Suppressor macrophage treated with lipopolysaccharide for 1 hour (primary cell): ENCODE measurements around the gene POLH.
"Not testable (repeated sequence)": the region's sequence is repeated elsewhere in the genome, so short reads cannot be mapped to it uniquely, and the experiment has no call there.

Experiments used
- DNase-seq, 3 donors: peaks; one replicate each; pipeline ENCODE4 v3.0.0-alpha.2; 2020 to 2022

Gene POLH

DNA sequence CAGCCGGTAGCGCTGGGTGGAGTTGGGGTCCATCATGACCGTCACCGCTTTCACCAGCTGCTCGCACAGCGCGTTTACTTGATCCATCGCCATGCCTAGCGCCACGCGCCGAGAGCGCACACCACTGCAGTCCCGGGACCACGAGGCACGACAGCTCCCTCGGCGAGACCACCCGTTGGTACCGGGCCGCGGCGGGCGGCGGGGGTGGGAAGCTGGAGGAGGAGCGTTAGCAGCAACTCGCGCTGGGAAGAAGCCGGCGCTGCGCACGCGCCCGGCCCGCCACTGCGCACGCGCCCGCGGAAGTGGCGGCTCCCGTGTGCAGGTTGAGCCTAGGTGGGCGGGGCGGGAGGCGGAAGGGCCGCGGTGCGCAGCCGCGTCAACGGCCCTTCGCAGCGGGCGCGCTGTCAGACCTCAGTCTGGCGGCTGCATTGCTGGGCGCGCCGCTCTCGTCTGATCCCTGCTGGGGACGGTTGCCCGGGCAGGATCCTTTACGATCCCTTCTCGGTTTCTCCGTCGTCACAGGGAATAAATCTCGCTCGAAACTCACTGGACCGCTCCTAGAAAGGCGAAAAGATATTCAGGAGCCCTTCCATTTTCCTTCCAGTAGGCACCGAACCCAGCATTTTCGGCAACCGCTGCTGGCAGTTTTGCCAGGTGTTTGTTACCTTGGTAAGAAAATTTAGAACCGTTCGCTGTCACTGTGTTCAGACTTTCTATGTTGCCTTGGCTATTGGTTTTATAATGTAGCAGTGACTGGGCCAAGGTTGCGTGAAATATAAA is at the start of gene POLH, which contains the start of gene XPO5:
POLH (plus strand) TSS at position 414 of the 780 bp plus-strand sequence. CDS start 6,135 bp downstream, outside the sequence.
XPO5 (minus strand) TSS at position 267 of the 780 bp plus-strand sequence; CDS start at position 93, 174 bp downstream.
- peak; percentile 96 to 99 (median 98) for DNase-seq

DNA sequence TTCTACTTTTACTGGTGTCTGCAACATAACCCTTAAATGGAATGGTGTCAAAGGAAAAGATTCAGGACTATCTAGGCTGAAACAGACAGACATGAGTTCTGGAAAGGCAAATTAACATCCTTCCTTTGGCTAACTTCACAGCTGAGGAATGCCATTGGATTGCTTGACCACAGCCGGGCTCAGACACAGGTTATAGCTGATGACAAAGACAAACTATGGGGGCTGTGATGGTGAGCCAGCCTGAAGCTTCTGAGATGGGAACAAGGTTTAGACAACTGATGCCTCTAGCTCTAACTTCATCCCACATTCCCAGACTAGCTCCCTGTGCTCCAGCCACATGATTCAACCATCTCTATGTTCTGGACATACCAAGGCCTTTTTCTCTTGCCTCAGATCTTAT is 43.8 kb upstream of the POLH start:
- no peak for DNase-seq

DNA sequence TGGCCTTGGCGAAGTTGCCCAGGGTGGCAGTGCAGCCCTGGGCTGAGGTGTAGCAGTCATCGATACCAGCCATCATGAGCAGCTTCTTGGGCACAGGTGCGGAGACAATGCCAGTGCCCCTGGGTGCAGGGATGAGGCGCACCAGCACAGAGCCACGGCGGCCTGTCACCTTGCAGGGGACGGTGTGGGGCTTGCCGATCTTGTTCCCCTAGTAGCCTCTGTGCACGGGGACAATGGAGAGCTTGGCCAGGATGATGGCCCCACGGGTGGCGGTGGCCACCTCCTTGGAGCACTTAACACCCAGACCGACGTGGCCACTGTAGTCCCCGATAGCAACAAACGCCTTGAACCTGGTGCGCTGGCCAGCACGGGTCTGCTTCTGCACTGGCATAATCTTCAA is 37.0 kb upstream of the POLH start:
- not testable (repeated sequence) for DNase-seq

DNA sequence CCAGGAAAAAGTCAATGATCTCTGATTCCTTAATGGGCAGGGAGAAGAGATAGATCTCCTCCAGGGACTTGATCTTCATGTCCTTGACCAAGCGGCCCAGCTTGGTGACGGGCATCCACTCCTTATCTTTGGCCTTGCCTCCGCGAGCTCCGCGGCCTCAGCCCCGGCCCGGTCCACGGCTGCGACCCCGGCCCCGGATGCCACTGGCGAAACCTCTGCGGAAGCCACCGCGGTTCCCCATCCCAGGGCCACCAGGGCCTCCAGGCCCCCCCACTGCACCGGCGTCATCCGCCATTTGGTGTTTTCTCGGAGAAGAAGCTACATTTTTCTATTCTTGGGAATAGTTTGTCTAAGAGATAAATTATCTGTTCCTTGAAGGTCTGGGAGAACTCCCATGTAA is 36.6 kb upstream of the POLH start:
- DNase-seq, result not testable (repeated sequence)

DNA sequence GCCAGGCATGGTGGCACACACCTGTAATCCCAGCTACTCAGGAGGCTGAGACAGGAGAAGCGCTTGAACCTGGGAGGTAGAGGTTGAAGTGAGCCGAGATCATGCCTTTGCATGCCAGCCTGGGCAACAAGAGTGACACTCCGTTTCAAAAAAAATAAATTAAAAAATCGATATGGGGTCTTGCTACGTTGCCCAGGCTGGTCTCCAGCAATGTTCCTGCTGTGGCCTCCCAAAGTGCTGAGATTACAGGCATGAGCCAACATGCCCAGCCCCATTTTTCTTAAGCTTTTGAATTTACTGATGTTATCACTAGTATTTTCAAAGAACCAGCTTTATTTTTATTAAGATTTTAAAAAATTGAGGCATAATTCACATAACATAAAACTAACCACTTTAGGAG is 35.5 kb upstream of the POLH start:
- DNase-seq, result no peak

DNA sequence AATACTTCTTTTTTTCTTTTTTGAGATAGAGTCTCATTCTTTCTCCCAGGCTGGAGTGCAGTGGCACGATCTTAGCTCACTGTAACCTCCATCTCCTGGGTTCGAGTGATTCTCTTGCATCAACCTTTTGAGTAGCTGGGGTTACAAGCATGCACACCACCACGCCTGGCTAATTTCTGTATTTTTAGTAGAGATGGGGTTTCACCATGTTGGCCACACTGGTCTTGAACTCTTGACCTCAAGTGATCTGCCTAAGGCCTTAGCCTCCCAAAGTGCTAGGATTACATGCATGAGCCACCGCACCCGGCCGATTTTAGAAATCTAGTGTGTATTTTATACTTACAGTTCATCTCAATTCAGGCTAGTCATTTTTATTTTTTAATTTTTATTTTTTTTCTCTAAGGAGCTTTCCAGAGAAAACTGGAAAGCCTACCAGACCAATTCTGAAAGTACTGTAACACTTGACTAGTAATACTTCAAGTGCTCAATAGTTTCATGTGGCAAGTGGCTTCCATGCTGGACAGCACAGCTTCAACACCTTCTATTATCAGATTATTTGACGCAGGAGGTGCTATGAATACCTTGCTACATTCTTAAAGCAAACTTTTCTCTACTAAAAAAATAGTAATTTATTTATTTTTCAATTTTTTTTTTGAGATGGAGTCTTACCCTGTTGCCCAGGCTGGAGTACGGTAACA is 34.1 kb upstream of the POLH start:
- no peak for DNase-seq

DNA sequence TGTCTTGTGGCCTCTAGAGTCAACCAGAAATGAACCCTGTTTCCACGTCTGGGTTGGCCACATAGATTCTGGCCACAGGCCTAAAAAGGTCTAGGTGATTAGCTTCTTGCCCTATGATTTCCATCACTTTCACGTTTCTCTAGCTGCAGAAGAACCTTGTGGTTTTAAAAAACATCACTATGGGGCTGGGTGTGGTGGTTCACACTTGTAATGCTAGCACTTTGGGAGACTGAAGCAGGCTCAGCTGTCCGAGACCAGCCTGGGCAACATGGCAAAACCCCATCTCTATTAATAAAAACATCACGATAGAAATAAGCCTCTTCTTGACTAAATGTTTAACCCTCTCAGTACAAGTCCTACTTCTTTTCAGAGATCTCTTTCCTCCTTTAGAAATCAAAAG is 31.5 kb upstream of the POLH start:
- DNase-seq, result no peak

DNA sequence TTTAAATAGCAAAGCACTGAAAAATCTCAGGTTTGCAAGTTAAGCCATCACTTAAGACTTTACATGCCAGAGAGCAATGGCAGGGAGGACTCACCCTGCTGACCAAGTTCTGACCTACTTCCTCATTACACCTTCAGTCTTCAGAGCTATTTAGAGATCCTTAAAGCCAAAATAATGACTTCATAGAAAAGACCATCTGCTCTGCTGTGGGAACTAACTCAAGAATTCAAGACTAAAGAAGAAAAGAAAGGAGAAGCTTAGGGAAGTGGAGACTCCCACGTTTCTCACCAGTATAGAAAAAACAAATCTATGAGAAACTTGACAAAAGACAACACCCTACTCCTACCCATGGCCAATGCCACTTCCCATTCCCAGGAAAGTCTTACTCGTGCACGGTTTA is 28.8 kb upstream of the POLH start:
- peak; percentile 6 to 45 (median 42) for DNase-seq

DNA sequence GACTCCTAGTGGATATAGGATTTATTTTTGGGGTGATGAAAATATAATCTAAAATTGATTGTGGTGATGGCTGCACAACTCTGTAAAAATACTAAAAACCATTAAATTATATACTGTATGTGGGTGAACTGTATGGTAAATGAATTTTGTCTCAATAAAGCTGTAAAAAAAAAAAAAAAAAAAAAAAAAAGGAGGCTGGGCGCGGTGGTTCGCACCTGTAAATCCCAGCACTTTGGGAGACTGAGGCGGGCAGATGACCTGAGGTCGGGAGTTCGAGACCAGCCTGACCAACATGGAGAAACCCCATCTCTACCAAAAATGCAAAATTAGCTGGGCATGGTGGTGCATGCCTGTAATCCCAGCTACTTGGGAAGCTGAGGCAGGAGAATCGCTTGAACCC is 18.4 kb upstream of the POLH start:
- DNase-seq, result not testable (repeated sequence)

DNA sequence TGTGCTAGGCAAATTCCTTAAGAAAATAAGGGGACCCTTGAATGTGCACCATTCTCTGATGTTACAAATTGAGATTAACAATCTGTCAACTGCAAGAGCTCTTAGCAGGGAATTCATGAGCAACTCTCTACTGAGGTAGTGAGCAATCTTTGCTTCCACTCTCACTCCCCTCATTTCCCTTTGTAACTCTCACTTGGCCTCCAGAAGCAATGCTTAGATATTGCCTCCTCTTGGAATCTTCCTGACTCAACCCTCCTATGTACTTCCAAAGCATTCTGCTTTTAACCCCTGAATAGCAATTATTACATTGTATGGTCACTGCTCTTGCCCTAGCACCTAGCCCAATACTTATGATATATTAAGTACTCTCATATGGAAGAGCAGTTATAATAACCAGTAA is 16.7 kb upstream of the POLH start:
- DNase-seq, result no peak

DNA sequence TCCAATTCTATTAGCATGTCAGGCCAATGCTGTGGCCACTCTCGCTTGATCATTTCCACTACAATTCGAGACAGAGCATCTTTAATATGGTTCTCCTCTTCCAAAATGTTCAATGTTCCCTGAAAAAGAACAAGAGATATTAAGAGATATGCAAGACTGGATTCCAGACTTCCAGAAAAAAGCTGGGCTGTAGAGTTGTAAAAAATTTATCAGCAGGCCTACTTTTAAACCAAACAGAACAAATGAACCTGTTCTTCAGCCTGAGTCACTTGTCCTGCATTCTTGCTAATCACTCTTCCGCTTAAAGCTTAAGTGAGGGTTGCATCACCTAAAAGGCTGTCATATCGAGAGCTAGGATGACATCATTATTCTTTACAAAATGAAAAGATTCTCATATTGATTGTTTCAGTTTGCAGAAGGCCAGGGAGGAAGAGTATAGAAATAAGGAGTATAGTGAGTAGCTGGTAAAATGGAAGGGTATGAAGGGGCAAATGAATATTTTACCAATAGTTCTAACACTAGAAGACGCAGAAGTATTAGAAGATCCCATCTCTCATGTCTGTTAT is 5.0 kb upstream of the POLH start:
- peak in 2 of 3 donors; percentile 22 to 43 for DNase-seq

DNA sequence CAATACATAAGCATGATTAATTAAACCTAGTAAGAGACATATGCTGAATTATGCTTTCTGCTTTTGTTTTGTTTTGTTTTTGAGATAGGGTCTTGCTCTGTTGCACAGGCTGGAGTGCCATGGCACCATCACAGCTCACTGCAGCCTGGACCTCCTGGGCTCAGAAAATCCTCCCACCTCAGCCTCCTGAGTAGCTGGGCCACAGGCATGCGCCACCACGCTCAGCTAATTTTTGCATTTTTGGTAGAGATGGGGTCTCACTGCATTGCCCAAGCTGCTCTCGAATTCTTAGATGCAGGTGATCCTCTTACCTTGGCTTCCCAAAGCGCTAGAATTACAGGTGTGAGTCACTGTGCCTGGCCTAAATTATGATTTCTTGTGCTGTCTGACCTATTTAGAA is 4.0 kb upstream of the POLH start:
- no peak for DNase-seq

DNA sequence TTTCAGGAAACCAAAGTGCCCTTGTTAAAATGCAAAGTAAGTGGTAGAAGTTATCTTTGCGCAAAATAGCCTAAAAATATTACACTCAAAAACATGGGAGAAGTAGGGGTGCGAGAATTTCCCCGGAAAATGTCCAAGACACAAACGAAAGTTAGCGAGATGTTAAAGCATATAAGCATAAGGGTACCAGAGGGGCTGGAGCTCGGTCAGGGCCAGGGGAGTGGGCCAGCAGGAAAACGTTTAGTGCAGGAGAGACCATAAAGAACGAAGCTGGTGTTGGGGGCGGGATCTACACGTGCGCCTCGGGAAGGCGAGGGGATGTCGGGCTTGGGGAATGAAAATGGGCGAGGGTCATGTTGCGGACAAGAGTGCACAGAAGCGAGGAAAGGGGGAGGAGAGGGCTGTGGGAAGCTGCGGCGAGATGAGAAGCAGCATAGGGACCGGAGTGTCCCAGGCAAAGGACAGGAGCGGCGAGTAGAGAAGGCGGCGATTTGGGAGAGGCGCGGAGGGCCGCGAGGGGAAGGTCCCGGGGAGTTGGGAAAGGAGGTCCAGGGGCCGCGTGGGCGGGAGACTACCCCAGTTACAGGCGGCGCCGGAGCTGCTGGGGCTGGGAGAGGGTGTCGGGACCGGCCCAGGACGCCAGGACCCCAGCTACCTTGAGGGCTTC is 747 bp upstream of the POLH start:
- DNase-seq, result peak; percentile 65 to 87 (median 69)

DNA sequence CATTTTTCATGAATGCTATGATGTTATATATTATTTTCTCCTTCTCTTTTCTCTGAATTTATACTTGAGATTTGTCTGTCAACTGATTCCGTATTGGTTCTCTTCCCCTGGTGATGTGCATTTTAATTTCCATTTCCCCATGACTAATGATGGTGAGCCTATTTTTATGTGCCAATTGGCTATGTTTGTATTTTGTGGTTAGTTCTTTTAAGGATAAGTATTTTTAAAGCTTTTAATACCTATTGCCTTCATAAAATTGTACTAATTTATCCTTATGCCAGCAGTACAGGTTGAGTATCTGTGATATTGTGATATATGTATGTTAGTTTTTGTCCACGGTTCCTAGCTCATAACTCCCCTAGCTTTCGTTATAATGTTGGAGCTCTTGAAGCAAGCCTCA is 2.8 kb downstream of the POLH start:
- DNase-seq, result peak in 1 of 3 donors; percentile 7

DNA sequence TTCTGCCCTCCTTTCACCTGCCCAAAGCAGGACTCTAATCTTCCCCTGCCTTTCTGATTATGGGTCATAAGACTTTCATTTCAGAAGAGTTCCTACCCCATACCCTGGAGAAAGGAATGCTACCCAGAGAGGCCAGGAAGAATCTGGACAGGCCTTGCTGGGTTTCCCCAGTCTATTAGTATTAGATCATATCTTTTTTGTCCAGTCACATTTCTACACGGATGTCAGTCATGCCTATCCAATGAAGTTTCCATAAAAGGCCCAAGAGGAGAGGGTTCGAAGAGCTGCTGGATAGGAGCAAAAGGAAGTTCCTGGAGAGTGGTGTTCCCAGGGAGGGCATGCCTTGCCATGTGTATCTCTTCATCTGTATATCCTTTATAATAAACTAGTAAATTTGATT is 3.2 kb downstream of the POLH start:
- DNase-seq, result no peak

DNA sequence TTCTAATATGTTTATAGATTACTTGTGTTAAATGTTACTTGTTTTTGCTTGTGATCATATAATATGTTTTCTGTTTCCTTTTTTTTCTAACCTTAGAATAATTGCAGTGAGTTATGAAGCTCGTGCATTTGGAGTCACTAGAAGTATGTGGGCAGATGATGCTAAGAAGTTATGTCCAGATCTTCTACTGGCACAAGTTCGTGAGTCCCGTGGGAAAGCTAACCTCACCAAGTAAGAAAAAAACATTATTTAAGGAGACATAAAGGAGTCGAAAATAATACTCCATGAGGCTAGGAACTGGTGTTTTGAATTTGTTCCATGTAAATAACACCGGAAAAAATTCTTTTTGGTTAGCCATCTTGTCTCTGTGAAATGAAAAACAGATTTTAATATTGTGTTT is 6.9 kb downstream of the POLH start:
- DNase-seq, result no peak

DNA sequence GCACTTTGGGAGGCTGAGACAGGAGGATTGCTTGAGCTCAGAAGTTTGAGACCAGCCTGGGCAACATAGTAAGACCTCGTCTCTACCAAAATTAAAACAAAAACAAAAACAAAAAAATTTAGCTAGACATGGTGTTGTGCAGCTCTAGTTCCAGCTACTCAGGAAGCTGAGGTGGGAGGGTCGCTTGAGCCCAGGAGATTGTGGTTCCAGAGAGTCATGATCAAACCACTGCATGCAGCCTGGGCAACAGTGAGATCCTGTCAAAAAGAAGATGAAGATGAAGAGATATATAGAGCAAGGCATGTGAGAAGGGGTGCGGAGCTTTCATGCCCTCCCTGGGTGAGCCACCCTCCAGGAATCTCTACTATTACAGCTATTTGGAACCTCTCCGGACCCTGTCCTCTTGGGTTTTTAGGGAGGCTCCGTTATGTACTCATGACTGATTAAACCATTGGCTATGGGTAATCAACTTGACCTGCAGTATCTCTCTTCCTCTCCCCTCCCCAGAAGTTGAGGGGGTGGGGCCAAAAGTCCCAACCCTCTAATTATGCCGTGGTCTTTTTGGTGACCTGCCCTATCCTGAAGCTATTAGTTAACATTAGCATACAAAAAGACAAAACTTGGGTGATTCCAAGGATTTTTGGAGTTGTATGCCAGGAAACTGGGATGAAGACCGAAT is 9.0 kb downstream of the POLH start:
- DNase-seq, result no peak

DNA sequence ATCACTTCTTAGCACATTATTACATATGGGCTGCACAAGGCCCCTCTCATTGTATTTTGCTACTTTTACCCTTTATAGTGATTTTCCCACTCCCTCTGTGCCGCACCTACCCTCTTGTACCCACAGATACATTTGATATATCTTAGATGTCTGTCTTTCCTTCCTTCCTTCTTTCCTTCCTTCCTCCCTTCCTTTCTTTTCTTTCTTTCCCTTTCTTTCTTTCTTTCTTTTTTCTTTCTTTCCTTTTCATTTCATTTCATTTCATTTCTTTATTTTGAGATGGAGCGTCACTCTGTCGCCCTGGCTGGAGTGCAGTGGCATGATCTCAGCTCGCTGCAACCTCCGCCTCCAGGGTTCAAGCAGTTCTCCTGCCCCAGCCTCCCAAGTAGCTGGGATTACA is 12.2 kb downstream of the POLH start:
- no peak for DNase-seq

DNA sequence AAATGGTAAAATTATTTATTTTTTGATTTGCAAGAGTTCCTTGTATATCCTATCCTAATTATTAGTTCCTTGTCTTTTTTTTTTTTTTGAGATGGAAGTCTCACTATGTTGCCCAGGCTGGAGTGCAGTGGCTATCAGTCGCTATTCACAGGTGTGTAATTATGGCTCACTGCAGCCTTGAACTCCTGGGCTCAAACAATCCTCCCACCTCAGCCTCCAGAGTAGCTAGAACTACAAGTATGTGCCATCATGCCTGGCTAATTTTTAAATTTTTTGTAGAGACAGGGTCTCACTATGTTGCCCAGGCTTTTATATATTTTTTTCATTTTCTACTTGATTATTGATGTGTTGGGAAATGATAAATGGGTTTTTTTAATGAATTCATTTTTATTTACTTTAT is 13.6 kb downstream of the POLH start:
- not testable (repeated sequence) for DNase-seq

DNA sequence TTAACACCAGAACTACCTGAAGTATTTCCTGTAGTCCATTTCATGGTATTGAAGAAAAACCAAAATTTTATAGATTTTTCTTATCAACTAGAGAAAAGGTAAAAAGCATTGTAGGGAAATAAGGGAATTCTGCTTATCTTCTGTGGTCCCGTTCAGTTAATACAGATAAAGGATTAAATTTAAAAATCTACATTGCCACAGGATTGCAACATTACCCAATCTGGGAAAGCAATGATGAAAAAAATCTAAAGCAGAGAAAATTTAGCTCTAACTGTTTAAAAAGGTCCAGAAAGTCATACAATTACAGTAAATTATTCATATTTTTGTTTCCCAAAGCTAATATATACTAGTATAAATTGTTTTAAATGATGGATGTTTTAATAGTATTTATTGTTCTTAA is 18.0 kb downstream of the POLH start:
- no peak for DNase-seq

DNA sequence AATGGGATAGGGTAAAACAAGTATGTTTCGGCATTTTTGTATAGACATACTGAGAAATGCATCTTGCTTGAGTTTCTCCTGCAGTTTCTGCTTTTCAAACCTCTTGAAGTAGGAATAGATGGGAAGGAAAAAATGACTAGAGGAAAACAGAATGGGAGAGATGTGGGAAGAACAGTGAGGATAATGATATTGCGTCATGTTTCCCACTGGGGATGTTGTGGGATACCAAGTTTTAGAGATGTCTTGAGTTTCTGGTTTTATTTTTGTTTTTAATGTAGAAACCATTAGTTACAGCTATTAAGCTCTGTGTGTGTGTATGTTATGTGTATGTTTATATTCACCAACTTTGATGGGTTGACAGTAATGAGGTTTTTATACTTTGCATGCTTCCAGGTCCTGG is 24.6 kb downstream of the POLH start:
- no peak for DNase-seq

DNA sequence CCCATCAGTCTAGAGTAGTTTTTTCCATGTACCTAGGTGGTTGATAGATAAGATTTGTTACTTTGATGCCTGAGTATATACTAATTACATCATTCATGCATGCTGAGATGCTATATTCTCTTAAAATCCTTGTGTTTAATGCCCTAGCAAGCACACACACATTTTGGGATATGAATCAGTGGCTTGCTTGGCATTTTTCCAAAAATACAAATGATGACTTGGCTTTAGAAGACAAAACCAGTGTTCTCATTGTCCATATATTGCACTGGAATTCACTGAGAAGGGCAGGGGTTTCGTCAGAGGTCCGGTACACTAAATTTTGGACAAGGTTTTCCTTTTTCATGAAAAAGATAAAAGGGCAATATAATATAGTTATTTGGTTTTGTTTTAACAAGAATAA is 28.2 kb downstream of the POLH start:
- no peak for DNase-seq

DNA sequence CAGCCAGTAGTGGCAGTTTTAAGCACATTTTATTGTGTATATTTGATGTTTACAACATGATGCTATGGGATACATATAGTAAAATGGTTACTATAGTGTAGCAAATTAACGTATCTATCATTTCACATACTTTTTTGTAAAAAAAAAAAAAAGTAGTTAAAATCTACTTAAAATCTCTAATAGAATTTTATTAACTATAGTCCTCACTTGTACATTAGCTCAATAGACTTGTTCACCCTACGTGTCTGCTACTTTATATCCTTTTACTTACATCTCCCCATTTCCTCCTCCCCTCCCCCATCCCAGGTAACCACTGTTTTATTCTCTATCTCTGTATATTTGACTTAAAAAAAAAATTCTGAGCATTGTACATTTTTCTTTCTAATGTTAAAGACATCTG is 30.0 kb downstream of the POLH start:
- no peak for DNase-seq
